HG03457 (cell line): ENCODE results near the gene ABI3BP.

ENCODE experiments used
- ATAC-seq: cut with Tn5 transposase; IDR thresholded peaks from one replicate; pipeline ENCODE4 v1.9.1; 2021; ENCODE audit warnings: moderate number of reproducible peaks; ENCODE audit not compliant: unreplicated experiment

The ABI3BP gene

GRCh38 chr3:100844063-100844936 is 148.9 kb downstream of the ABI3BP start:
- ATAC-seq, result no peak

GRCh38 chr3:100838157-100838556 is 155.1 kb downstream of the ABI3BP start:
- no peak for ATAC-seq

GRCh38 chr3:100836661-100837060 is 156.6 kb downstream of the ABI3BP start:
- no peak for ATAC-seq

- ATAC-seq, result no peak
Measured at GRCh38 chr3:100834332-100834731, 158.9 kb downstream of the ABI3BP start.

GRCh38 chr3:100833483-100833882 is 159.7 kb downstream of the ABI3BP start:
- no peak for ATAC-seq

- no peak for ATAC-seq
Measured at GRCh38 chr3:100831629-100832028, 161.6 kb downstream of the ABI3BP start.

GRCh38 chr3:100830931-100831330 is 162.3 kb downstream of the ABI3BP start:
- no peak for ATAC-seq

- no peak for ATAC-seq
Measured at GRCh38 chr3:100825574-100825973, 167.6 kb downstream of the ABI3BP start.

- ATAC-seq, result no peak
Measured at GRCh38 chr3:100815583-100815982, 177.6 kb downstream of the ABI3BP start.

GRCh38 chr3:100813828-100814227 is 179.4 kb downstream of the ABI3BP start:
- ATAC-seq, result no peak

GRCh38 chr3:100811779-100812507 is 181.3 kb downstream of the ABI3BP start:
- no peak for ATAC-seq

- no peak for ATAC-seq
Measured at GRCh38 chr3:100810671-100811070, 182.6 kb downstream of the ABI3BP start.

- no peak for ATAC-seq
Measured at GRCh38 chr3:100804631-100805030, 188.6 kb downstream of the ABI3BP start.

GRCh38 chr3:100803711-100804110 is 189.5 kb downstream of the ABI3BP start:
- no peak for ATAC-seq

- ATAC-seq, result no peak
Measured at GRCh38 chr3:100802126-100802525, 191.1 kb downstream of the ABI3BP start.

- no peak for ATAC-seq
Measured at GRCh38 chr3:100798012-100798411, 195.2 kb downstream of the ABI3BP start.

GRCh38 chr3:100796556-100796955 is 196.7 kb downstream of the ABI3BP start:
- ATAC-seq, result no peak

GRCh38 chr3:100789579-100789978 is 203.6 kb downstream of the ABI3BP start:
- no peak for ATAC-seq

GRCh38 chr3:100783619-100784018 is 209.6 kb downstream of the ABI3BP start:
- no peak for ATAC-seq

- ATAC-seq, result no peak
Measured at GRCh38 chr3:100782906-100783305, 210.3 kb downstream of the ABI3BP start.

- ATAC-seq, result no peak
Measured at GRCh38 chr3:100782348-100782747, 210.9 kb downstream of the ABI3BP start.

GRCh38 chr3:100781301-100781700 is 211.9 kb downstream of the ABI3BP start:
- ATAC-seq, result no peak
